GM12864 (cell line): ENCODE data around the gene CADPS2.

Source experiments
- DNase-seq: peaks from one replicate; pipeline ENCODE4 v3.0.0-alpha.2; 2011; ENCODE audit warnings: low read depth
- H3K4me3 ChIP-seq: 2 replicates; pipeline ENCODE4 v1.5.1; 2011; ENCODE audit warnings: mild to moderate bottlenecking, low read depth, low read length, control low read depth
- TF ChIP-seq, protein P1 (sequence below): IDR thresholded peaks from 2 replicates; pipeline ENCODE4 v1.5.1; 2011; ENCODE audit warnings: low read depth, mild to moderate bottlenecking, moderate library complexity, low read length, control low read depth, inconsistent platforms; ENCODE audit errors: missing control alignments

The CADPS2 gene

DNA sequence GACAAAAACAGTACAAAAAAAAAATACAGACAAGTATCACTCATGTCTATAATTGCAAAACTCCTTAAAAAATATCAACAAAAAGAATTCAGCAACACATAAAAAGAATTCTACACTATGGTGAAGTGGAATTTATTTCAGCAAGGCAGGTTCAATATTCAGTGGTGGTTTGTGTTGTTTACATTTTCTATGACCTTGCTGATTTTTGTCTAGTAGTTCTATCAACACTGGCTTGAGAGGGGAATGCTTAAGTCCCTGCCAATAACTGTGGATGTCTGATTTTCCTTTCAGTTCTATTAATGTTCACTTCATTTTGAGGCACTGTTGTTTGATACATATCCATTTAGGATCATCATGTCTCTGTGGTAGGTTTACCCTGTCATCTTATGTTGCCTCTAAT lies 58.5 kb downstream of the CADPS2 start:
- H3K4me3 ChIP-seq, result no peak overlapping the region
- DNase-seq, result no peak
- TF ChIP-seq, protein P1, sequence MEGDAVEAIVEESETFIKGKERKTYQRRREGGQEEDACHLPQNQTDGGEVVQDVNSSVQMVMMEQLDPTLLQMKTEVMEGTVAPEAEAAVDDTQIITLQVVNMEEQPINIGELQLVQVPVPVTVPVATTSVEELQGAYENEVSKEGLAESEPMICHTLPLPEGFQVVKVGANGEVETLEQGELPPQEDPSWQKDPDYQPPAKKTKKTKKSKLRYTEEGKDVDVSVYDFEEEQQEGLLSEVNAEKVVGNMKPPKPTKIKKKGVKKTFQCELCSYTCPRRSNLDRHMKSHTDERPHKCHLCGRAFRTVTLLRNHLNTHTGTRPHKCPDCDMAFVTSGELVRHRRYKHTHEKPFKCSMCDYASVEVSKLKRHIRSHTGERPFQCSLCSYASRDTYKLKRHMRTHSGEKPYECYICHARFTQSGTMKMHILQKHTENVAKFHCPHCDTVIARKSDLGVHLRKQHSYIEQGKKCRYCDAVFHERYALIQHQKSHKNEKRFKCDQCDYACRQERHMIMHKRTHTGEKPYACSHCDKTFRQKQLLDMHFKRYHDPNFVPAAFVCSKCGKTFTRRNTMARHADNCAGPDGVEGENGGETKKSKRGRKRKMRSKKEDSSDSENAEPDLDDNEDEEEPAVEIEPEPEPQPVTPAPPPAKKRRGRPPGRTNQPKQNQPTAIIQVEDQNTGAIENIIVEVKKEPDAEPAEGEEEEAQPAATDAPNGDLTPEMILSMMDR, result no peak

DNA sequence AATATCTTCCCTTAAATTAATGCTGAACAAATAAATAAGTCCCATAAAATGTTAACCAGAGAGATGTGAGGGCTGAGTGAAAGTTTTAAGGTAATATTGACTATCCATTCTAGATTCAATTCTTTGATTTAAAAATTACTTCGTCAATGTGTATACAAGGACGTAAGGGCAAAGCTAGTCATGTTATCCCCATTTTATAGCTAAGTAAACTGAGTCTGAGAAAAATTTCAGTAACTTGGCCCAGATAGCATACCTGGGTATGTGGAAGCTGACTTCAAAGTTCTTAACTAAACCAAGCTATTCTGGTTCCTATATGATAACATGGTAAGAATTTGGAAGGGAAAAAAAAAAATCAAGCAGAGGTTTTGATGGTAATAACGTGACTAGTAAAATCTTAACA lies 72.4 kb downstream of the CADPS2 start:
- H3K4me3 ChIP-seq, result no peak overlapping the region
- TF ChIP-seq, protein P1, result no peak
- DNase-seq, result no peak

DNA sequence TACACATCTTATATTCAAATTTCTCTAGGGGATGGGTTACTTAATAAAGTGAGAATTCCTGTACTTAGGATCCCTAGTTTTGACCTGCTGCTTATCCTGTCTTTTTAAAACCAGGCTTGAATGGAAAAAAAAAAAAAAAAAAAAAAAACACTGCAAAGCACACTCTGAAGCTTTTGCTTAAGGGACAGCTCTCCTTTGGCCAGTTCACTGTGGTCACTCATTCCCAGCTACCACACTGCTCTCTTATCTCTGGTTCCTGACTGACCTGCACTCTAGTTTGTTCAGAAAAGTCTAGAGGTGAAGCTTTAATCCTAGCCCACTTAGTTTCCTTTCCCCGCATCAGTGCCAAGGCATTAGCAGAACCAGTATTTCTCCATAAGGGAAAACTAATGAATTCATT lies 82.4 kb downstream of the CADPS2 start:
- no peak for DNase-seq
- H3K4me3 ChIP-seq, result no peak overlapping the region
- TF ChIP-seq, protein P1, result no peak

DNA sequence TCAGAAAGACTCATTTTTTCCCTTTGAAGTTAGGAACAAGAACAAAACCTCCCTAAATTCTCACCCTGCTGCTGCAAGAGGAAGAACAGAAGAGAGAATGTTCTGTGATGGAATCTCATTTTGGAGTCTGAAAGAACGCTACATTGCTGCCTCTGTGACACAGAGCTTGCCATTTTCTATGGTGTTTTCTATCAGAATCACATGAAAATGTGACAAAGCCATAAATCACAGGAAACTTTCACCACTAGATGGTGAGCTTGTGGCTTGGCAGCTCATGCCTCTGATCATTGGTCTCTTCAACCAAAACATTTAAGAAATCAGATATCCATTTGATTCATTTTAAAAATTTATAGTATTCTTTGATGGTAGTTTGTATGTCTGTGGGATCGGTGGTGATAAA lies 82.9 kb downstream of the CADPS2 start:
- H3K4me3 ChIP-seq, result no peak overlapping the region
- TF ChIP-seq, protein P1, result peak; percentile 49
- no peak for DNase-seq

DNA sequence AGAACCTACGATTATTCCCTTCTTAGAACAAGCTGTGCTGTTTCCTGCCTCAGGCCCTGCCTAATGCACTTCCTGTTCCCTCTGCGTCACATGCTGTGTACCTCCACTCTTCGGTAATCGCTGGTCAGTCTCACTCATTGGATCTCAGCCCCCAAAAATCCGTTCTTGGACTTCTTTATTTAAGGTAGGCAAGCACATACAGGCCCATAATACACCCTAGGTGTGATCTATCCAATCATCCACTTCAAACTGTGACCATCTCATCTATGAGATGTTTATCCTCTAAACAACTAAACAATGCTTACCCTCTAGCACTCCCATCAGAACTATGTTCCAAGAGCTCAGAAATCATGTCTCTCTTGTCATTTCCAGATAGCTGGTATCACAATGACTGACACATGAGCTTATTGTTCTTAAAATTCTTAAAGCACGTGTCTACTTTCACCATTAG lies 83.9 kb downstream of the CADPS2 start:
- TF ChIP-seq, protein P1, result no peak
- no peak overlapping the region for H3K4me3 ChIP-seq
- no peak for DNase-seq

DNA sequence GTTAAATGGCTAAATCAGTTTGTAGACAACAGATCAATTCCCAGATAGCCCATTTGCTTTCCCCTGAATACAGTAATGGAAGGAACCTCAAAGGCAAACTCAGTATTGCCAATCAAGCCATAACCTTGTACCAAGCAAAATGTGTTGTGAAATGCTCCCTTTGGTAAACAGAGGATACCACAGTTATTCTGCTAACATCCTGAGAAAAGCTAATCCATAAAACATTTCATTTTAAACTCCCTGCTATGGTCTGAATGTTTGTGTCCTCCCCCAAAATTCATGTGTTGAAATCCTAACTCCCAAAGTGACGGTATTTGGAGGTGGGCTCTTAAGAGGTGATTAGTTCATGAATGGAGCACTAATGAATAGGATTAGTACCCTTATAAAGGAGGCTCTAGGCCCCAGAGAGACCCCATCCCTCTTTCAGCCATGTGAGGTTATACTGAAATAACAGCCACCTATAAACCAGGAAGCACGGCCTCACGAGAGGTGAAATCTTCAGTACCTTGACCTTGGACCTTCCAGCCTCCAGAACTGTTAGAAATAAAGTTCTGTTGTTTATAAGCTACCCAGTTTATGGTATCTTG lies 94.2 kb downstream of the CADPS2 start:
- no peak for DNase-seq
- no peak overlapping the region for H3K4me3 ChIP-seq
- TF ChIP-seq, protein P1, result no peak

DNA sequence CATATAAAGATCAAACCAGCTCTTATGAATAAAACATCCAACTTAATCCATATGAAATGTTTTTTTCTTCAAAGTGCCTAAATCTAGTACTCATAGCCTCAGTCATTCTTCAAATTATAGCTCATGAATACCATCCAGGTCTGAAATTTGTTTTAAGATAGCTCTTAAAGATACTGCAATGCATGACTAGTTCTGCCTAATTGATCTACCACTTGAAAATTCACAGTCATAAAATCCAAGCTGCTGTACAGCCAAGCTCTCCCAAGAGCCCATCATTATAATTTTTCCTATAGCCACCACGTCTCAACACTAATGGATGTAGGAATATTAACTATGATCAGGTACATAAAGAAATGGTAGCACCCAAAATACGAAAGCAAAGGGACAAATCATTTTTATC lies 95.7 kb downstream of the CADPS2 start:
- TF ChIP-seq, protein P1, result no peak
- H3K4me3 ChIP-seq, result no peak overlapping the region
- no peak for DNase-seq
